Ovary (tissue), 3 donors: Measurements from ENCODE around the gene SFN.

Experiments
- CTCF ChIP-seq, 3 donors: fragments of 450-650 bp in 2 of 3; fragments of 200-600 bp in 1 of 3; IDR thresholded peaks; one replicate each; pipeline versions ENCODE4 v1.5.1 to v1.8.0; 2016 to 2022; ENCODE audit warnings: antibody characterized with exemption in 3 of 3, mild to moderate bottlenecking in 1 of 3
- POLR2A ChIP-seq: fragments of 450-650 bp; IDR thresholded peaks from one replicate; pipeline ENCODE4 v1.6.1; 2017; ENCODE audit warnings: antibody characterized with exemption, mild to moderate bottlenecking, moderate library complexity
- donor health status: DM: no; HTN: no; CAD: no.

GRCh38 chr1:26911399-26912146, 48.6 kb downstream of the SFN start:
- TF ChIP-seq CTCF (IDR thresholded peaks at IDR 0.05) (no peak), POLR2A (no peak)
